Camera-type eye (tissue), 1 donor: ENCODE data around the gene SPCS3. TPM values are rescaled to one million over a fixed set of nuclear protein-coding genes. Genes with fewer than 3 reads are reported as not detected.

ENCODE experiments used
- total RNA-seq: library from RNA; depleted of rRNA; stranded (reverse); fragments of >200 nt; gene quantifications from one replicate; pipeline ENCODE4 v1.2.3, GENCODE V29; 2014

The SPCS3 gene
- 96.0 TPM for total RNA-seq

DNA sequence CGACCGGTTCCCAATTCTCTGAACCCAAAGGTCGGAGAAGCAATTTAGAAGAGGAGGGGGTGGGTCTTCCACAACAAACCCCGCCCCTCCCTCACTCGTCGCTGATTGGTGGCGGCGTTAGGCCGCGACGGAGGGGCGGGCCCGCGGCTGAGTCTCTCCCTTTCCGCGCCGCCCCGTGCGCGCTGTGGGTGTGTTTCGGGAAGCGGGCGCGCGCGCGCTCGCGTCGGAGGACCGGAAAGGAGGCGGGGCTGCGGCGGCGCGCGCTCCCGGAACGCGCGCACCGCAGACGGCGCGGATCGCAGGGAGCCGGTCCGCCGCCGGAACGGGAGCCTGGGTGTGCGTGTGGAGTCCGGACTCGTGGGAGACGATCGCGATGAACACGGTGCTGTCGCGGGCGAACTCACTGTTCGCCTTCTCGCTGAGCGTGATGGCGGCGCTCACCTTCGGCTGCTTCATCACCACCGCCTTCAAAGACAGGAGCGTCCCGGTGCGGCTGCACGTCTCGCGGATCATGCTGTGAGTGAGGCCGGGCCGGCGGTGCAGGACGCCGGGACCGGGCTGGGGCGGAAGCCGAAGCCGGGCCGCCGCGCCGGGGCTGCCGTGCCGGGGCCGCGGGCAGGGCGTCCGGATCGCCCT lies at the start of gene SPCS3:
Gene SPCS3, plus strand, starts transcription at position 263 of the 636 bp plus-strand sequence. Its CDS starts 111 bp downstream, at position 374.

Other genes with a start within 250 kb of the SPCS3 start
- 0.93 TPM for gene SPATA4, start 124.4 kb upstream of the SPCS3 start, total RNA-seq
- 17.9 TPM for gene ASB5, start 50.7 kb upstream of the SPCS3 start, total RNA-seq